NCI-H1930 (cell line): ENCODE measurements around the gene MYO10.

Experiments used
- DNase-seq, 2 experiments: peaks; one replicate each; lab custom pipeline; 2025; lab: John Stamatoyannopoulos, UW

The MYO10 gene

GRCh38 chr5:16617274-16617968 lies 318.7 kb downstream of the MYO10 start:
- DNase-seq: peak; percentile 46 to 50

DNA sequence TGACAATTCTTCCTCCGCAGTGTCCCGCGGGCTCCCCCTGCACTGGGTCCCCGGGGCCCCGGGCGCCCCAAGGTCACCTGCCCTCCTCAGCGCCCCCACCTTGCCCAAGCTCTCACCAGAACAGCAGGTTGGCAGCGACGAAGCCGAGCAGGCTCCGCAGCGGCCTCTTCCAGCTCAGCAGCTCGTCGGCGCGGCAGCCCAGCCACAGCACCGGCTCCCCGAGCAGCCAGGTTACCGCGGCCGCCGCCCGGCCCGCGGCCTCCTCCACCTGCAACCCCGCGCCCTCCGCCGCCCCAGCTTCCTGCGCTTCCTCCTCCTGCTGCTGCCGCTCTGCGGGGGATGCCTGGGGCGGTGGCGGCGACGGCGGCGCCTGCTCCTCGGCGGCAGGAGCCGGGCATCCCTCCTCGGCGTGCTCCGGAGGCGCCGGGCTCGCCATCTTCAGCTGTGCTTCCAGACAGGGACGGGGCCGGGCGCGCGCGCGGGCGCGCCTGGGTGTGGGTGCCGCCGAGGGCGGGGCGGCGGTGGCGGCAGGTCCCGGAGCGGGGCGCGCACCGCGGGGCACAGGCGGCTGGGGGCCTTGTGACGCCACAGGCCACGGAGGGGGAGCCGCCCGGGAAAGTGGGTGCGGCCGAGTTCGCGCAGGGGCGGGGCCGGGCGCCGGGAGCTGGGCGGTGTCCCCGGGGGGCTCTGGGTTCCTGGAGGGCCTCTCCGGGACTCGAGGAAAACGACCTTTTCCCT lies 319.4 kb downstream of the MYO10 start, which contains the start of gene RETREG1:
TSS of gene RETREG1 (minus strand) at position 462 of the 738 bp plus-strand sequence. CDS start at position 436, 26 bp downstream.
- peak; percentile 53 to 70 for DNase-seq

- DNase-seq: no peak
Observed at GRCh38 chr5:16615741-16616535, 320.1 kb downstream of the MYO10 start.

GRCh38 chr5:16612007-16612406 lies 324.1 kb downstream of the MYO10 start:
- no peak for DNase-seq
